Panc1 (cell line): Measurements from ENCODE around the gene SEC23A. TPM values are rescaled to one million over a fixed set of nuclear protein-coding genes. Genes with fewer than 3 reads are reported as not detected.

Experiments
- ATAC-seq: fragments of 200-7000 bp; cut with Tn5 transposase; 2 replicates; pipeline ENCODE4 v1.9.1; 2020; ENCODE audit warnings: mild to moderate bottlenecking, moderate library complexity
- BruUV-seq: library from RNA; stranded (reverse); fragments of 400-500 nt; replicated peaks from 2 replicates; lab custom pipeline; 2021; lab: Mats Ljungman, UMichigan
- CTCF ChIA-PET: fragments of 300-600 bp; sonication (Branson Sonifier 250); formaldehyde crosslinking; loops from one replicate; lab custom pipeline; 2022; ENCODE audit warnings: antibody characterized with exemption; lab: Charles Lee
- POLR2A ChIA-PET: fragments of 300-600 bp; sonication (Branson Sonifier 250); formaldehyde crosslinking; loops from one replicate; lab custom pipeline; 2022; ENCODE audit warnings: antibody characterized with exemption; lab: Charles Lee
- DNase-seq: peaks from one replicate; pipeline ENCODE4 v3.0.0-alpha.2; 2010; ENCODE audit warnings: low read depth, low spot score
- H3K27ac ChIP-seq: 2 replicates; pipeline ENCODE4 v1.5.1; 2011; ENCODE audit warnings: mild to moderate bottlenecking, low read length, inconsistent platforms
- H3K27me3 ChIP-seq: fragments of 200-500 bp; sonication (Bioruptor generic); 2 replicates; pipeline ENCODE4 v1.6.0; 2014; ENCODE audit warnings: low read length, inconsistent platforms; ENCODE audit not compliant: control insufficient read depth, insufficient read depth
- H3K36me3 ChIP-seq: fragments of 200-500 bp; sonication (Bioruptor generic); 2 replicates; pipeline ENCODE4 v1.5.1; 2014; ENCODE audit warnings: inconsistent platforms, mild to moderate bottlenecking, low read length, moderate library complexity; ENCODE audit not compliant: control insufficient read depth, insufficient read depth
- H3K4me1 ChIP-seq: 2 replicates; pipeline ENCODE4 v1.5.1; 2011; ENCODE audit warnings: inconsistent platforms, mild to moderate bottlenecking, low read length, moderate library complexity; ENCODE audit not compliant: control insufficient read depth, insufficient read depth
- H3K4me3 ChIP-seq, 2 experiments: 2 replicates each; pipeline ENCODE4 v1.5.1; 2011 to 2012; ENCODE audit warnings: low read depth in 2 of 2, low read length in 2 of 2, mild to moderate bottlenecking in 2 of 2, inconsistent platforms in 1 of 2, moderate library complexity in 1 of 2
- H3K9me3 ChIP-seq: fragments of 200-500 bp; sonication (Bioruptor generic); 2 replicates; pipeline ENCODE4 v1.5.1; 2014; ENCODE audit warnings: low read depth, mild to moderate bottlenecking, inconsistent platforms, low read length, moderate library complexity; ENCODE audit not compliant: control insufficient read depth, insufficient read depth
- CTCF ChIP-seq: fragments of 450-650 bp; IDR thresholded peaks from 2 replicates; pipeline ENCODE4 v1.5.1; 2017; ENCODE audit warnings: mild to moderate bottlenecking
- POLR2AphosphoS5 ChIP-seq: IDR thresholded peaks from 2 replicates; pipeline ENCODE4 v1.6.1; 2012; ENCODE audit warnings: mild to moderate bottlenecking, low read depth, low read length, moderate library complexity
- REST ChIP-seq, 2 experiments: IDR thresholded peaks; 2 replicates each; pipeline ENCODE4 v1.6.1; 2011 to 2012; ENCODE audit warnings: low read depth in 2 of 2, control low read depth in 1 of 2, low read length in 1 of 2, mild to moderate bottlenecking in 1 of 2, moderate library complexity in 1 of 2; ENCODE audit not compliant: insufficient read depth in 1 of 2
- SIN3A ChIP-seq: IDR thresholded peaks from 2 replicates; pipeline ENCODE4 v1.6.1; 2012; ENCODE audit warnings: low read depth, mild to moderate bottlenecking, low read length, moderate library complexity, borderline replicate concordance; ENCODE audit not compliant: insufficient read depth
- TCF7L2 ChIP-seq: IDR thresholded peaks from 2 replicates; pipeline ENCODE4 v1.6.1; 2011; ENCODE audit warnings: mild to moderate bottlenecking, low read depth, low read length, inconsistent platforms
- in situ Hi-C: cut with HindIII; loops from 2 replicates; pipeline ENCODE4 v1.10.0; 2016; ENCODE audit warnings: low sequenced_read_pairs, low pct_unique_long_range_greater_than_20kb
- intact Hi-C: fragments of 100-400 bp; cut with micrococcal nuclease; formaldehyde crosslinking; loops from one replicate; pipeline ENCODE4 v1.10.0; 2022; ENCODE audit not compliant: unreplicated experiment
- total RNA-seq: library from RNA; stranded (reverse); gene quantifications from one replicate; pipeline ENCODE4 v1.2.1, GENCODE V29; 2021; ENCODE audit not compliant: unreplicated experiment

The SEC23A gene
- total RNA-seq, 1 experiment from 2014 or later = 76.7 TPM

GRCh38 chr14:39025810-39026627, 77.0 kb downstream of the SEC23A start:
- ChIA-PET POLR2A (interaction anchor here (0.5 kb wide), 1 partner anchor 97 kb away, joined by 4 read pairs; no protein-coding TSS in a partner anchor), CTCF (no interaction called here)
- intact Hi-C loops = no loop called here

More at GRCh38 chr14:39025810-39026627, 77.0 kb downstream of the SEC23A start:
- no peak for ATAC-seq
- no TSS peak for BruUV-seq
- Histone ChIP-seq H3K4me1 (no peaks in the 10 kb centered on the region), H3K27ac (no peak overlapping the region), H3K27me3 (no peaks in the 10 kb centered on the region), H3K36me3 (no peaks in the 10 kb centered on the region), H3K4me3 (no peak overlapping the region), H3K9me3 (no peaks in the 10 kb centered on the region)
- no peak for DNase-seq
- TF ChIP-seq CTCF = no peak
- no peak for TF ChIP-seq TCF7L2
- no peak for TF ChIP-seq REST (IDR thresholded peaks at IDR 0.05; ENCODE audit: insufficient read depth in 1 of 2, low read depth in 2 of 2, low read length in 1 of 2)
- no peak for TF ChIP-seq POLR2AphosphoS5
- TF ChIP-seq SIN3A = no peak
- in situ Hi-C loops = no loop called here
